Measurements from ENCODE around the gene MSANTD4. TPM values are rescaled to one million over a fixed set of nuclear protein-coding genes. Genes with fewer than 3 reads are reported as not detected.
A peak's percentile ranks its signal among the peaks of the same experiment; 100 is the strongest.
"Not testable (repeated sequence)": the region's sequence is repeated elsewhere in the genome, so short reads cannot be mapped to it uniquely, and the experiment has no call there.

MSANTD4 gene
- total RNA-seq = 22.8 TPM
- long read RNA-seq, full-length matches to known transcripts = 22 of 43 reads
- long read RNA-seq, partial matches to known transcripts = 8 of 43 reads
- long read RNA-seq, other reads (novel, unspliced or antisense) = 13 of 43 reads

- peak; percentile 99 for DNase-seq (ENCODE audit: low spot score)
- intact Hi-C loops (cut with DNase I) = loop anchor here (2.0 kb wide), 1 partner anchor 55 kb away; the partner anchor contains the start of genes AASDHPPT and KBTBD3
Measured at GRCh38 chr11:106021967-106022794, at the start of gene MSANTD4. TSS of gene MSANTD4 (minus strand) at chr11:106022240. CDS start at chr11:106010917, 11,323 bp downstream.

- DNase-seq (ENCODE audit: low spot score) = no peak
- intact Hi-C loops (cut with DNase I) = no loop called here
Measured at GRCh38 chr11:106070606-106071005, 48.6 kb upstream of the MSANTD4 start.

- DNase-seq (ENCODE audit: low spot score) = no peak
- intact Hi-C loops (cut with DNase I) = no loop called here
Measured at GRCh38 chr11:106063009-106063408, 41.0 kb upstream of the MSANTD4 start.

- intact Hi-C loops (cut with DNase I) = no loop called here
- no peak for DNase-seq (ENCODE audit: low spot score)
Measured at GRCh38 chr11:106061954-106062949, 40.2 kb upstream of the MSANTD4 start.

GRCh38 chr11:106061249-106061784, 39.3 kb upstream of the MSANTD4 start:
- no peak for DNase-seq (ENCODE audit: low spot score)
- intact Hi-C loops (cut with DNase I) = no loop called here

GRCh38 chr11:106059617-106060016, 37.6 kb upstream of the MSANTD4 start:
- intact Hi-C loops (cut with DNase I) = no loop called here
- DNase-seq (ENCODE audit: low spot score) = no peak

- intact Hi-C loops (cut with DNase I); DNase-seq (ENCODE audit: low spot score): not testable (repeated sequence)
Measured at GRCh38 chr11:106058377-106058776, 36.3 kb upstream of the MSANTD4 start.

GRCh38 chr11:106051103-106051502, 29.1 kb upstream of the MSANTD4 start:
- intact Hi-C loops (cut with DNase I) = no loop called here
- DNase-seq (ENCODE audit: low spot score) = no peak

- intact Hi-C loops (cut with DNase I) = no loop called here
- DNase-seq (ENCODE audit: low spot score) = no peak
Measured at GRCh38 chr11:106049727-106050476, 27.9 kb upstream of the MSANTD4 start.

GRCh38 chr11:106047631-106048030, 25.6 kb upstream of the MSANTD4 start:
- DNase-seq (ENCODE audit: low spot score) = no peak
- intact Hi-C loops (cut with DNase I) = no loop called here

GRCh38 chr11:106043540-106043939, 21.5 kb upstream of the MSANTD4 start:
- intact Hi-C loops (cut with DNase I) = no loop called here
- no peak for DNase-seq (ENCODE audit: low spot score)

- no peak for DNase-seq (ENCODE audit: low spot score)
- intact Hi-C loops (cut with DNase I) = no loop called here
Measured at GRCh38 chr11:106032861-106033260, 10.8 kb upstream of the MSANTD4 start.

- DNase-seq (ENCODE audit: low spot score) = no peak
Measured at GRCh38 chr11:106031936-106032335, 9.9 kb upstream of the MSANTD4 start.

GRCh38 chr11:106031202-106031810, 9.3 kb upstream of the MSANTD4 start:
- no peak for DNase-seq (ENCODE audit: low spot score)
- intact Hi-C loops (cut with DNase I) = no loop called here

More at GRCh38 chr11:106031936-106032335, 9.9 kb upstream of the MSANTD4 start:
- intact Hi-C loops (cut with DNase I) = no loop called here

- intact Hi-C loops (cut with DNase I) = no loop called here
- DNase-seq (ENCODE audit: low spot score) = no peak
Measured at GRCh38 chr11:106030609-106031008, 8.6 kb upstream of the MSANTD4 start.

GRCh38 chr11:106022795-106023275, 795 bp upstream of the MSANTD4 start:
- intact Hi-C loops (cut with DNase I) = loop anchor here (2.0 kb wide), 1 partner anchor 54 kb away; the partner anchor contains the start of genes AASDHPPT and KBTBD3
- DNase-seq (ENCODE audit: low spot score) = no peak

- intact Hi-C loops (cut with DNase I) = no loop called here
- no peak for DNase-seq (ENCODE audit: low spot score)
Measured at GRCh38 chr11:106021181-106021966, 666 bp downstream of the MSANTD4 start.

- intact Hi-C loops (cut with DNase I) = no loop called here
- no peak for DNase-seq (ENCODE audit: low spot score)
Measured at GRCh38 chr11:106017093-106017492, 4.9 kb downstream of the MSANTD4 start.
